ENCODE data around the gene LRRFIP1. TPM values are rescaled to one million over a fixed set of nuclear protein-coding genes. Genes with fewer than 3 reads are reported as not detected.
A peak's percentile ranks its signal among the peaks of the same experiment; 100 is the strongest.

Gene LRRFIP1
- total and polyA plus RNA-seq, 2 of the 13 experiments (the other 11 are each of a cell fraction or from before 2014, with no cell fraction given), result 15.9 to 40.5 TPM

DNA sequence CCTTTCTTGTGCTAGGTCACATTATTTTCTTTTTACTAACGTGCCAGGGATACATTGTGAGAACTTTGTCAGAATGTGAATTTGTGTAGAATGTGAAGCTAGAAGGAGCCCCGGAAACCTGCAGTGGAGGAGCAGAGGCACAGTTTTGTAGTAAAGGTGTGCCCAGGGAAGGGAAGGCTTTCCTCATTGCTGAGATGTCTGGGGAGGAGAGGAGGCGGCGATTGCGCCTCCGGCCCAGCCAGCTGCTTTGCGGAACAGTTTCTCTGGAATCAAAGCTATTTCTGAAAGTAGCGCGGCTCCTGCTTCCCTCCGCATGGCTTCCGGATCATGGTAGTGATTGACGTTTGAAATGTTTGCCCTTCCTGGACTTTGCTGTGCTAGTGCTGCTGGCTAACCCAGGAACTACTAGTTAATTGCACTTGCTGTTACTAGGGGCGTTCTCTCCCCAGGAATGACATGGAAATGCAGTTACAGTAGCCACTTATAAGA lies 88.1 kb downstream of the LRRFIP1 start (continued):
- TF ChIP-seq HHEX (CRISPR knock-in tag; IDR thresholded peaks at IDR 0.05) (no peak), ZNF350 (CRISPR knock-in tag; IDR thresholded peaks at IDR 0.05; ENCODE audit: borderline replicate concordance, low read depth) (no peak; the same call in 1 of the 2 replicates), MTERF4 (CRISPR knock-in tag; IDR thresholded peaks at IDR 0.05) (peak; percentile 86), ZNF484 (CRISPR knock-in tag; IDR thresholded peaks at IDR 0.05; ENCODE audit: borderline replicate concordance, low read depth) (no peak), SATB2 (CRISPR knock-in tag; IDR thresholded peaks at IDR 0.05) (no peak), ZNF792 (CRISPR knock-in tag; IDR thresholded peaks at IDR 0.05) (0 out of 2 replicates have a peak, but pooled peaks have one; percentile 23), ZNF451 (CRISPR knock-in tag; IDR thresholded peaks at IDR 0.05) (no peak), MTF2 (CRISPR knock-in tag; IDR thresholded peaks at IDR 0.05; ENCODE audit: borderline replicate concordance) (no peak; the same call in 1 of the 2 replicates), ZNF512 (CRISPR knock-in tag; IDR thresholded peaks at IDR 0.05) (no peak), ZBTB7B (CRISPR knock-in tag; IDR thresholded peaks at IDR 0.05) (peak; percentile 72; the same call in 1 of the 2 replicates), POGZ (CRISPR knock-in tag; IDR thresholded peaks at IDR 0.05) (peak; percentile 48; the same call in 1 of the 2 replicates), ZNF720 (CRISPR knock-in tag; IDR thresholded peaks at IDR 0.05) (no peak), KMT2B (CRISPR knock-in tag; IDR thresholded peaks at IDR 0.05) (no peak; the same call in 1 of the 2 replicates), ZNF567 (CRISPR knock-in tag; IDR thresholded peaks at IDR 0.05; ENCODE audit: borderline replicate concordance) (no peak), MXI1 (IDR thresholded peaks at IDR 0.05; ENCODE audit: borderline replicate concordance, low read depth, low read length) (peak; percentile 88; the same call in 1 of the 3 replicates)
- TF ChIP-seq, protein P1, sequence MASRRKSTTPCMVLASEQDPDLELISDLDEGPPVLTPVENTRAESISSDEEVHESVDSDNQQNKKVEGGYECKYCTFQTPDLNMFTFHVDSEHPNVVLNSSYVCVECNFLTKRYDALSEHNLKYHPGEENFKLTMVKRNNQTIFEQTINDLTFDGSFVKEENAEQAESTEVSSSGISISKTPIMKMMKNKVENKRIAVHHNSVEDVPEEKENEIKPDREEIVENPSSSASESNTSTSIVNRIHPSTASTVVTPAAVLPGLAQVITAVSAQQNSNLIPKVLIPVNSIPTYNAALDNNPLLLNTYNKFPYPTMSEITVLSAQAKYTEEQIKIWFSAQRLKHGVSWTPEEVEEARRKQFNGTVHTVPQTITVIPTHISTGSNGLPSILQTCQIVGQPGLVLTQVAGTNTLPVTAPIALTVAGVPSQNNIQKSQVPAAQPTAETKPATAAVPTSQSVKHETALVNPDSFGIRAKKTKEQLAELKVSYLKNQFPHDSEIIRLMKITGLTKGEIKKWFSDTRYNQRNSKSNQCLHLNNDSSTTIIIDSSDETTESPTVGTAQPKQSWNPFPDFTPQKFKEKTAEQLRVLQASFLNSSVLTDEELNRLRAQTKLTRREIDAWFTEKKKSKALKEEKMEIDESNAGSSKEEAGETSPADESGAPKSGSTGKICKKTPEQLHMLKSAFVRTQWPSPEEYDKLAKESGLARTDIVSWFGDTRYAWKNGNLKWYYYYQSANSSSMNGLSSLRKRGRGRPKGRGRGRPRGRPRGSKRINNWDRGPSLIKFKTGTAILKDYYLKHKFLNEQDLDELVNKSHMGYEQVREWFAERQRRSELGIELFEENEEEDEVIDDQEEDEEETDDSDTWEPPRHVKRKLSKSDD (CRISPR knock-in tag; IDR thresholded peaks at IDR 0.05; ENCODE audit: low read depth), result no peak
- TF ChIP-seq, protein P2, sequence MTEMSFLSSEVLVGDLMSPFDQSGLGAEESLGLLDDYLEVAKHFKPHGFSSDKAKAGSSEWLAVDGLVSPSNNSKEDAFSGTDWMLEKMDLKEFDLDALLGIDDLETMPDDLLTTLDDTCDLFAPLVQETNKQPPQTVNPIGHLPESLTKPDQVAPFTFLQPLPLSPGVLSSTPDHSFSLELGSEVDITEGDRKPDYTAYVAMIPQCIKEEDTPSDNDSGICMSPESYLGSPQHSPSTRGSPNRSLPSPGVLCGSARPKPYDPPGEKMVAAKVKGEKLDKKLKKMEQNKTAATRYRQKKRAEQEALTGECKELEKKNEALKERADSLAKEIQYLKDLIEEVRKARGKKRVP (CRISPR knock-in tag; IDR thresholded peaks at IDR 0.05), result no peak
- TF ChIP-seq, protein P3, sequence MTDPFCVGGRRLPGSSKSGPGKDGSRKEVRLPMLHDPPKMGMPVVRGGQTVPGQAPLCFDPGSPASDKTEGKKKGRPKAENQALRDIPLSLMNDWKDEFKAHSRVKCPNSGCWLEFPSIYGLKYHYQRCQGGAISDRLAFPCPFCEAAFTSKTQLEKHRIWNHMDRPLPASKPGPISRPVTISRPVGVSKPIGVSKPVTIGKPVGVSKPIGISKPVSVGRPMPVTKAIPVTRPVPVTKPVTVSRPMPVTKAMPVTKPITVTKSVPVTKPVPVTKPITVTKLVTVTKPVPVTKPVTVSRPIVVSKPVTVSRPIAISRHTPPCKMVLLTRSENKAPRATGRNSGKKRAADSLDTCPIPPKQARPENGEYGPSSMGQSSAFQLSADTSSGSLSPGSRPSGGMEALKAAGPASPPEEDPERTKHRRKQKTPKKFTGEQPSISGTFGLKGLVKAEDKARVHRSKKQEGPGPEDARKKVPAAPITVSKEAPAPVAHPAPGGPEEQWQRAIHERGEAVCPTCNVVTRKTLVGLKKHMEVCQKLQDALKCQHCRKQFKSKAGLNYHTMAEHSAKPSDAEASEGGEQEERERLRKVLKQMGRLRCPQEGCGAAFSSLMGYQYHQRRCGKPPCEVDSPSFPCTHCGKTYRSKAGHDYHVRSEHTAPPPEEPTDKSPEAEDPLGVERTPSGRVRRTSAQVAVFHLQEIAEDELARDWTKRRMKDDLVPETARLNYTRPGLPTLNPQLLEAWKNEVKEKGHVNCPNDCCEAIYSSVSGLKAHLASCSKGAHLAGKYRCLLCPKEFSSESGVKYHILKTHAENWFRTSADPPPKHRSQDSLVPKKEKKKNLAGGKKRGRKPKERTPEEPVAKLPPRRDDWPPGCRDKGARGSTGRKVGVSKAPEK (CRISPR knock-in tag; IDR thresholded peaks at IDR 0.05; ENCODE audit: borderline replicate concordance), result no peak
- TF ChIP-seq, protein P4, sequence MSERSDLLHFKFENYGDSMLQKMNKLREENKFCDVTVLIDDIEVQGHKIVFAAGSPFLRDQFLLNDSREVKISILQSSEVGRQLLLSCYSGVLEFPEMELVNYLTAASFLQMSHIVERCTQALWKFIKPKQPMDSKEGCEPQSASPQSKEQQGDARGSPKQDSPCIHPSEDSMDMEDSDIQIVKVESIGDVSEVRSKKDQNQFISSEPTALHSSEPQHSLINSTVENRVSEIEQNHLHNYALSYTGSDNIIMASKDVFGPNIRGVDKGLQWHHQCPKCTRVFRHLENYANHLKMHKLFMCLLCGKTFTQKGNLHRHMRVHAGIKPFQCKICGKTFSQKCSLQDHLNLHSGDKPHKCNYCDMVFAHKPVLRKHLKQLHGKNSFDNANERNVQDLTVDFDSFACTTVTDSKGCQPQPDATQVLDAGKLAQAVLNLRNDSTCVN (CRISPR knock-in tag; IDR thresholded peaks at IDR 0.05; ENCODE audit: borderline replicate concordance), result peak; percentile 17; the same call in 1 of the 2 replicates

Measured in HepG2 (cell line).